Body of pancreas (tissue), 4 donors: ENCODE measurements around the gene CBFA2T3. TPM values are rescaled to one million over a fixed set of nuclear protein-coding genes. Genes with fewer than 3 reads are reported as not detected.

ENCODE experiments used
- ATAC-seq: fragments of 150-250 bp; one replicate; pipeline ENCODE4 v1.9.1; 2016
- DNase-seq, 4 donors: peaks; one replicate each; pipeline ENCODE4 v3.0.0-alpha.2; 2019
- H3K27ac ChIP-seq, 4 donors: fragments of 200-600 bp; sonication (generic); 1 replicate in 3 of 4; 2 replicates in 1 of 4; pipeline versions ENCODE4 v1.5.1 to v1.6.1; 2016 to 2019; ENCODE audit warnings: mild to moderate bottlenecking in 1 of 4, mixed read lengths in 1 of 4, moderate library complexity in 1 of 4
- H3K27me3 ChIP-seq, 2 donors: fragments of 200-600 bp; sonication (generic); one replicate each; pipeline ENCODE4 v1.6.0; 2016; ENCODE audit warnings: mild to moderate bottlenecking in 1 of 2
- H3K36me3 ChIP-seq, 2 donors: fragments of 200-600 bp; sonication (generic); replicated peaks in 1 of 2; 2 replicates each; pipeline ENCODE4 v1.5.1; 2016; ENCODE audit warnings: low read depth in 2 of 2; ENCODE audit not compliant: insufficient read depth in 1 of 2
- H3K4me1 ChIP-seq: fragments of 200-600 bp; sonication (generic); one replicate; pipeline ENCODE4 v1.6.0; 2016
- H3K4me3 ChIP-seq, 2 donors: fragments of 200-600 bp; sonication (generic); 1 replicate in 1 of 2; 2 replicates in 1 of 2; pipeline ENCODE4 v1.5.1; 2016 to 2019
- H3K9me3 ChIP-seq, 3 donors: fragments of 200-600 bp; sonication (generic); 1 replicate in 2 of 3; 2 replicates in 1 of 3; pipeline ENCODE4 v1.5.1; 2016
- POLR2A ChIP-seq, 3 donors: fragments of 450-650 bp; IDR thresholded peaks; one replicate each; pipeline ENCODE4 v1.6.1; 2016; ENCODE audit warnings: antibody characterized with exemption in 3 of 3, mild to moderate bottlenecking in 2 of 3
- WGBS, 2 donors: methylation state at CpG; one replicate each; pipeline ENCODE4 v1.1.5; 2017; 5-methylcytosine and 5-hydroxymethylcytosine counted together
- intact Hi-C: fragments of 100-400 bp; cut with DNase I; formaldehyde crosslinking; loops from one replicate; pipeline ENCODE4 v1.15.1; 2023
- total RNA-seq, 2 donors: library from RNA; depleted of rRNA; stranded (reverse); fragments of >200 nt; gene quantifications; one replicate each; pipeline ENCODE4 v1.1.0, GENCODE V29; 2016
- TF ChIP-seq, protein P1 (sequence below), 7 experiments: fragments of 450-650 bp in 4 of 7; fragments of 200-600 bp in 3 of 7; sonication (generic) in 3 of 7; IDR thresholded peaks; one replicate each; pipeline ENCODE4 v1.5.1; 2016 to 2019; ENCODE audit warnings: antibody characterized with exemption in 7 of 7

CBFA2T3 gene
- total RNA-seq, 2 donors from 2014 or later, result 7.8 to 16.2 TPM

DNA sequence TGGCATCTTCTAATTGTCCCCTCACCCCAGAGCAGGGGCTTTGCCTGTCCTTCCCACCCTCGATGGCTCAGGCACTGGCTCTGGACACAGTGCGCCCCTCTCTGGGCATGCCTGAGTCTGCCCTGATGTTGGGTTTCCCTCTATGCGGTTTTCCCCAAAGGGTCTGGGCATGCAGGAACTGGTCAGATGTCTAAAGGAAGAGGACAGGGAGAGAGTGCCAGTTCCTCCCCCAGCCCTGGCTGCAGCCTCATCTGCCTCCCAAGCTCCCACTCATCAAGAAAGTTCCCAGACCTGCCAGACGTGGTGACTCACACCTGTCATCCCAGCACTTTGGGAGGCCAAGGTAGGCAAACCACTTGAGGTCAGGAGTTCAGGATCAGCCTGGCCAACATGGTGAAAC lies 69.2 kb downstream of the CBFA2T3 start:
- DNase-seq, result no peak
- no peak for ATAC-seq
- H3K27me3 ChIP-seq, result no peaks in the 10 kb centered on the region
- H3K9me3 ChIP-seq, result no peaks in the 10 kb centered on the region
- no peak overlapping the region for H3K27ac ChIP-seq
- no peak for TF ChIP-seq POLR2A (IDR thresholded peaks at IDR 0.05)
- TF ChIP-seq, protein P1, sequence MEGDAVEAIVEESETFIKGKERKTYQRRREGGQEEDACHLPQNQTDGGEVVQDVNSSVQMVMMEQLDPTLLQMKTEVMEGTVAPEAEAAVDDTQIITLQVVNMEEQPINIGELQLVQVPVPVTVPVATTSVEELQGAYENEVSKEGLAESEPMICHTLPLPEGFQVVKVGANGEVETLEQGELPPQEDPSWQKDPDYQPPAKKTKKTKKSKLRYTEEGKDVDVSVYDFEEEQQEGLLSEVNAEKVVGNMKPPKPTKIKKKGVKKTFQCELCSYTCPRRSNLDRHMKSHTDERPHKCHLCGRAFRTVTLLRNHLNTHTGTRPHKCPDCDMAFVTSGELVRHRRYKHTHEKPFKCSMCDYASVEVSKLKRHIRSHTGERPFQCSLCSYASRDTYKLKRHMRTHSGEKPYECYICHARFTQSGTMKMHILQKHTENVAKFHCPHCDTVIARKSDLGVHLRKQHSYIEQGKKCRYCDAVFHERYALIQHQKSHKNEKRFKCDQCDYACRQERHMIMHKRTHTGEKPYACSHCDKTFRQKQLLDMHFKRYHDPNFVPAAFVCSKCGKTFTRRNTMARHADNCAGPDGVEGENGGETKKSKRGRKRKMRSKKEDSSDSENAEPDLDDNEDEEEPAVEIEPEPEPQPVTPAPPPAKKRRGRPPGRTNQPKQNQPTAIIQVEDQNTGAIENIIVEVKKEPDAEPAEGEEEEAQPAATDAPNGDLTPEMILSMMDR (IDR thresholded peaks at IDR 0.05), result no peak
- 79 to 89% methylated on average over 3 to 4 of the region's 4 CpGs for WGBS, 2 donors
- H3K4me3 ChIP-seq, result no peak overlapping the region
- no peaks in the 10 kb centered on the region for H3K36me3 ChIP-seq
- peaks cover 37% of the 10 kb centered on the region for H3K4me1 ChIP-seq
- intact Hi-C loops, result no loop called here

- TF ChIP-seq, protein P1 (IDR thresholded peaks at IDR 0.05), result no peak
- no peak for TF ChIP-seq POLR2A (IDR thresholded peaks at IDR 0.05)
- H3K36me3 ChIP-seq, result no peaks in the 10 kb centered on the region
- DNase-seq (no peak), ATAC-seq (no peak)
- H3K27ac ChIP-seq, result no peak overlapping the region
- intact Hi-C loops, result no loop called here
- no peaks in the 10 kb centered on the region for H3K27me3 ChIP-seq
- H3K9me3 ChIP-seq, result no peaks in the 10 kb centered on the region
- 85 to 97% methylated on average over 5 to 22 of the region's 22 CpGs for WGBS, 2 donors
- H3K4me1 ChIP-seq, result peaks cover 34% of the 10 kb centered on the region
- H3K4me3 ChIP-seq, result no peak overlapping the region
These were observed 70.4 kb downstream of the CBFA2T3 start for GRCh38 chr16:88906535-88907105.

- ATAC-seq (no peak), DNase-seq (no peak)
- Histone ChIP-seq H3K9me3 (no peaks in the 10 kb centered on the region), H3K27ac (no peak overlapping the region), H3K27me3 (no peaks in the 10 kb centered on the region), H3K4me3 (no peak overlapping the region), H3K4me1 (peaks cover 28% of the 10 kb centered on the region), H3K36me3 (no peaks in the 10 kb centered on the region)
- WGBS, 2 donors, result 82 to 91% methylated on average over 15 to 16 of the region's 16 CpGs
- intact Hi-C loops, result no loop called here
- TF ChIP-seq, protein P1 (IDR thresholded peaks at IDR 0.05), result no peak
- no peak for TF ChIP-seq POLR2A (IDR thresholded peaks at IDR 0.05)
These were observed 71.0 kb downstream of the CBFA2T3 start for GRCh38 chr16:88906020-88906419.

GRCh38 chr16:88905563-88905962 lies 71.4 kb downstream of the CBFA2T3 start:
- DNase-seq (peak in 1 of 4 donors; percentile 35), ATAC-seq (no peak)
- WGBS, 2 donors, result 45 to 58% methylated on average over 8 to 9 of the region's 13 CpGs
- Histone ChIP-seq H3K4me3 (no peak overlapping the region), H3K27ac (no peak overlapping the region), H3K36me3 (no peaks in the 10 kb centered on the region), H3K9me3 (no peaks in the 10 kb centered on the region), H3K27me3 (no peaks in the 10 kb centered on the region), H3K4me1 (peaks cover 24% of the 10 kb centered on the region)
- intact Hi-C loops, result no loop called here
- TF ChIP-seq POLR2A (IDR thresholded peaks at IDR 0.05), result no peak
- TF ChIP-seq, protein P1 (IDR thresholded peaks at IDR 0.05), result no peak

DNA sequence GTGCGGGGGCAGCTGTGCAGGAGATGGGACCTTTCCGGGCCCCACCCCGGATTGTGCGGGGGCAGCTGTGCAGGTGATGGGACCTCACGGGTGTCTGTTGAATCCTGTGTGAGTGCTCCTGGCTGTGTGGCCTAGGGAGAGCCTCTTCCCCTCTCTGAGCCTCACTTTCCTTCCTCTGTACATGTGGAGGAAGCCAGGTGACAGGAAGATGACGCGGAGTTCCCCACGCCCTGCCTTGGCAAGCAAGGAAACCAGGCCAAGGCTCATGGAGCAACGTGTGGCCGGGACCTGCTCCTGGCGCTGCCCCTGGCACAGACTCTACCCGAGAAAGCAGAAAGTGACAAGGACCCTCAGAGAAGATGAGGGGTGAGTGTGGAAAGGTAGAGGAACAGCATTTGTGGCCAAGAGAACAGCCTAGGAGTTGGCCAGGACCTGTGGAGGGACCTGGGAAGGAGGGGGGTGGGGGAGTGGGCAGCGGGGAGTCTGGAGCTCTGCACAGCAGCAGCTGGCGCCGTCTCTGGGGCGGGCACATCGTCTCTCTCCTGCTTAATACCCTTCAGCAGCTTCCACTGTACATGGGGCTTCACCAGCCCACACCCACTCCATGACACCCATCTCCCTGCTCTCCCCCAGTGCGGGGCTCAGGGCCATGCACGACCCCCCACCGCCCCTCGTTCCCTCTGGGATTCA lies 72.2 kb downstream of the CBFA2T3 start:
- TF ChIP-seq, protein P1 (IDR thresholded peaks at IDR 0.05), result no peak
- no peak for TF ChIP-seq POLR2A (IDR thresholded peaks at IDR 0.05)
- Histone ChIP-seq H3K27me3 (no peaks in the 10 kb centered on the region), H3K4me3 (no peak overlapping the region), H3K36me3 (no peaks in the 10 kb centered on the region), H3K27ac (no peak overlapping the region), H3K4me1 (peaks cover 16% of the 10 kb centered on the region), H3K9me3 (no peaks in the 10 kb centered on the region)
- ATAC-seq (no peak), DNase-seq (no peak)
- intact Hi-C loops, result no loop called here
- WGBS, 2 donors, result 78 to 79% methylated on average over 16 to 20 of the region's 21 CpGs
